ENCODE measurements around the gene FNDC8. TPM values are rescaled to one million over a fixed set of nuclear protein-coding genes. Genes with fewer than 3 reads are reported as not detected.

FNDC8 gene
- total RNA-seq (2014; rRNA removed; shearing (Covaris generic)), result not detected in 2 replicates
- not detected in 2 replicates for total RNA-seq (2022)
- Bru-seq, nascent RNA, result not detected
- BruChase-seq, experiment 1, labeled RNA remaining after a 6-hour chase, result not detected
- BruChase-seq, experiment 2, labeled RNA remaining after a 2-hour chase, result not detected
- long read RNA-seq, result 0 reads

DNA sequence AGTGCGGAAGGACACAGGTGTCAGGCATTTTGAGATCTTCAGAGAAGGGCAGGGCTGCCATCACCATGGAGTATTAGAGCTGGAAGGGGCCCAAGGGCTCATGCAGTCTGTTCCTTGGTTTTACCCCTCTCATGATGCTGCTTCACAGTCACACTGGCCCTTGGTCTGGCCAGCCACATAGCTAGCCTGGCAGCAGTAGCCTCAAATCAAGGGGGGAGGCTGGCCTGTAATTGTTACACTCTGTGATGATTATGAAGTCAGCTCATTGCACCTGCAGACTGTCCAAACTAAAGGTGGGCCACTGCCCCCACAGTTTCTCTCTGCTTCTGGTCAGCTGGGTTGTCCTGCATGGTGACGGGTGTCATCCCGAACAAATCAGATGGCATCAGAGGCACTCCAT lies at the start of gene FNDC8:
Gene FNDC8, plus strand, starts transcription at position 301 of the 400 bp plus-strand sequence. Its CDS starts 79 bp downstream, at position 380.
- no peak within 1 kb of the TSS for H3K4me3 ChIP-seq (ENCODE audit: low read depth, low read length, poor library complexity, severe bottlenecking)
- DNase-seq (ENCODE audit: low spot score), result no peak
- no peak within 1 kb of the TSS for H3K4me2 ChIP-seq (ENCODE audit: low read length)
- H3K27ac ChIP-seq (ENCODE audit: low read depth, low read length, poor library complexity, severe bottlenecking), result no peak within 1 kb of the TSS
- no peaks in the 10 kb centered on the region for H3K9me2 ChIP-seq (ENCODE audit: insufficient read depth, low read length)
- H3K4me1 ChIP-seq (ENCODE audit: insufficient read depth, low read length, poor library complexity, severe bottlenecking), result peaks cover 10% of the 10 kb centered on the region
- H3K79me2 ChIP-seq (ENCODE audit: insufficient read depth, low read depth, low read length), result peaks cover 15% of the 10 kb centered on the region; the same call in 1 of the 2 replicates
- CTCF ChIA-PET (ENCODE audit: unreplicated experiment), result interaction anchor here (0.6 kb wide), 1 partner anchor 112 kb away, joined by 4 read pairs; no protein-coding TSS in a partner anchor
- POLR2A ChIA-PET, result no interaction called here
- TF ChIP-seq, protein P1, sequence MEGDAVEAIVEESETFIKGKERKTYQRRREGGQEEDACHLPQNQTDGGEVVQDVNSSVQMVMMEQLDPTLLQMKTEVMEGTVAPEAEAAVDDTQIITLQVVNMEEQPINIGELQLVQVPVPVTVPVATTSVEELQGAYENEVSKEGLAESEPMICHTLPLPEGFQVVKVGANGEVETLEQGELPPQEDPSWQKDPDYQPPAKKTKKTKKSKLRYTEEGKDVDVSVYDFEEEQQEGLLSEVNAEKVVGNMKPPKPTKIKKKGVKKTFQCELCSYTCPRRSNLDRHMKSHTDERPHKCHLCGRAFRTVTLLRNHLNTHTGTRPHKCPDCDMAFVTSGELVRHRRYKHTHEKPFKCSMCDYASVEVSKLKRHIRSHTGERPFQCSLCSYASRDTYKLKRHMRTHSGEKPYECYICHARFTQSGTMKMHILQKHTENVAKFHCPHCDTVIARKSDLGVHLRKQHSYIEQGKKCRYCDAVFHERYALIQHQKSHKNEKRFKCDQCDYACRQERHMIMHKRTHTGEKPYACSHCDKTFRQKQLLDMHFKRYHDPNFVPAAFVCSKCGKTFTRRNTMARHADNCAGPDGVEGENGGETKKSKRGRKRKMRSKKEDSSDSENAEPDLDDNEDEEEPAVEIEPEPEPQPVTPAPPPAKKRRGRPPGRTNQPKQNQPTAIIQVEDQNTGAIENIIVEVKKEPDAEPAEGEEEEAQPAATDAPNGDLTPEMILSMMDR (conservative IDR thresholded peaks at IDR 0.05; ENCODE audit: low read length), result no peak
- TF ChIP-seq EZH2phosphoT487 (IDR thresholded peaks at IDR 0.05; ENCODE audit: borderline replicate concordance, low read depth, low read length), result no peak
- peaks cover 12% of the 10 kb centered on the region for H3K36me3 ChIP-seq (ENCODE audit: insufficient read depth, low read length)
- no peaks in the 10 kb centered on the region for H3K9me3 ChIP-seq (ENCODE audit: low read length)
- no TSS peak for BruUV-seq (replicated peaks)
- no peaks in the 10 kb centered on the region for H4K20me1 ChIP-seq (ENCODE audit: insufficient read depth, low read length)
- no peak within 1 kb of the TSS for H2AFZ ChIP-seq (ENCODE audit: low read length)
- intact Hi-C loops (cut with micrococcal nuclease; ENCODE audit: unreplicated experiment), result no loop called here

- Histone ChIP-seq H3K4me2 (ENCODE audit: low read length) (no peak overlapping the region), H4K20me1 (ENCODE audit: insufficient read depth, low read length) (0 out of 2 replicates have a peak, but pooled peaks cover 4% of the 10 kb centered on the region), H2AFZ (ENCODE audit: low read length) (no peak overlapping the region), H3K79me2 (ENCODE audit: insufficient read depth, low read depth, low read length) (no peaks in the 10 kb centered on the region), H3K9me2 (ENCODE audit: insufficient read depth, low read length) (no peaks in the 10 kb centered on the region), H3K4me3 (ENCODE audit: low read depth, low read length, poor library complexity, severe bottlenecking) (no peak overlapping the region), H3K4me1 (ENCODE audit: insufficient read depth, low read length, poor library complexity, severe bottlenecking) (peaks cover 8% of the 10 kb centered on the region), H3K36me3 (ENCODE audit: insufficient read depth, low read length) (no peaks in the 10 kb centered on the region), H3K27ac (ENCODE audit: low read depth, low read length, poor library complexity, severe bottlenecking) (no peak overlapping the region), H3K9me3 (ENCODE audit: low read length) (no peaks in the 10 kb centered on the region)
- DNase-seq (ENCODE audit: low spot score), result no peak
- ChIA-PET POLR2A (no interaction called here), CTCF (ENCODE audit: unreplicated experiment) (no interaction called here)
- BruUV-seq (replicated peaks), result no TSS peak
- TF ChIP-seq, protein P1 (conservative IDR thresholded peaks at IDR 0.05; ENCODE audit: low read length), result no peak
- no peak for TF ChIP-seq EZH2phosphoT487 (IDR thresholded peaks at IDR 0.05; ENCODE audit: borderline replicate concordance, low read depth, low read length)
- intact Hi-C loops (cut with micrococcal nuclease; ENCODE audit: unreplicated experiment), result no loop called here
Observed at GRCh38 chr17:35073183-35073790, 48.1 kb upstream of the FNDC8 start.

- H3K4me1 ChIP-seq (ENCODE audit: insufficient read depth, low read length, poor library complexity, severe bottlenecking), result peaks cover 6% of the 10 kb centered on the region
- POLR2A ChIA-PET, result no interaction called here
- no peak for DNase-seq (ENCODE audit: low spot score)
- no peak overlapping the region for H3K27ac ChIP-seq (ENCODE audit: low read depth, low read length, poor library complexity, severe bottlenecking)
- H3K9me3 ChIP-seq (ENCODE audit: low read length), result no peaks in the 10 kb centered on the region
- H3K79me2 ChIP-seq (ENCODE audit: insufficient read depth, low read depth, low read length), result no peaks in the 10 kb centered on the region
- H3K9me2 ChIP-seq (ENCODE audit: insufficient read depth, low read length), result no peaks in the 10 kb centered on the region
- no TSS peak for BruUV-seq (replicated peaks)
- H2AFZ ChIP-seq (ENCODE audit: low read length), result no peak overlapping the region
- H3K4me3 ChIP-seq (ENCODE audit: low read depth, low read length, poor library complexity, severe bottlenecking), result no peak overlapping the region
- H4K20me1 ChIP-seq (ENCODE audit: insufficient read depth, low read length), result 0 out of 2 replicates have a peak, but pooled peaks cover 4% of the 10 kb centered on the region
- no peaks in the 10 kb centered on the region for H3K36me3 ChIP-seq (ENCODE audit: insufficient read depth, low read length)
- intact Hi-C loops (cut with micrococcal nuclease; ENCODE audit: unreplicated experiment), result no loop called here
- no peak overlapping the region for H3K4me2 ChIP-seq (ENCODE audit: low read length)
- TF ChIP-seq, protein P1 (conservative IDR thresholded peaks at IDR 0.05; ENCODE audit: low read length), result no peak
- no peak for TF ChIP-seq EZH2phosphoT487 (IDR thresholded peaks at IDR 0.05; ENCODE audit: borderline replicate concordance, low read depth, low read length)
- CTCF ChIA-PET (ENCODE audit: unreplicated experiment), result no interaction called here
Observed at GRCh38 chr17:35073991-35074627, 47.3 kb upstream of the FNDC8 start.

Measured in OCI-LY7 (cell line).